ENCODE results near the gene FAM180B. TPM values are rescaled to one million over a fixed set of nuclear protein-coding genes. Genes with fewer than 3 reads are reported as not detected.

The FAM180B gene
- total and polyA plus RNA-seq, 2 of the 13 experiments (the other 11 are each of a cell fraction or from before 2014, with no cell fraction given), result 0.40 to 1.0 TPM

GRCh38 chr11:47589118-47589517, 2.6 kb downstream of the FAM180B start (continued):
- TF ChIP-seq ZNF629 (CRISPR knock-in tag; conservative IDR thresholded peaks at IDR 0.05), result no peak
- TF ChIP-seq FOXO1 (CRISPR knock-in tag; IDR thresholded peaks at IDR 0.05), result no peak
- no peak for TF ChIP-seq FOXA3 (CRISPR knock-in tag; IDR thresholded peaks at IDR 0.05)
- TF ChIP-seq ZNF33A (CRISPR knock-in tag; IDR thresholded peaks at IDR 0.05; ENCODE audit: borderline replicate concordance), result no peak
- TF ChIP-seq ARID5B (CRISPR knock-in tag; IDR thresholded peaks at IDR 0.05), result no peak

GRCh38 chr11:47589584-47589976, 3.1 kb downstream of the FAM180B start:
- BruUV-seq (replicated peaks), result no TSS peak
- FAIRE-seq, result no peak

More at GRCh38 chr11:47589584-47589976, 3.1 kb downstream of the FAM180B start:
- ATAC-seq (no peak), DNase-seq (ENCODE audit: low spot score) (no peak)
- no peaks in the 10 kb centered on the region for H4K20me1 ChIP-seq (ENCODE audit: insufficient read depth, low read length)
- H3K79me2 ChIP-seq (ENCODE audit: insufficient read depth, low read length), result no peaks in the 10 kb centered on the region
- no peaks in the 10 kb centered on the region for H3K9me3 ChIP-seq (ENCODE audit: low read length)
- ChIA-PET CTCF (ENCODE audit: low intra/inter-chr PET ratio, low total read pairs) (no interaction called here), POLR2A (no interaction called here)
- no peaks in the 10 kb centered on the region for H3K36me3 ChIP-seq (replicated peaks in 1 of 2; ENCODE audit: control insufficient read depth in 1 of 2, insufficient read depth in 2 of 2, low read length in 2 of 2)
- intact Hi-C loops (cut with micrococcal nuclease; ENCODE audit: unreplicated experiment) (loop anchor here (5.0 kb wide), 1 partner anchor 522 kb away; no protein-coding TSS in a partner anchor), in situ Hi-C loops (cut with HindIII; ENCODE audit: extremely low pct_ligation_motif_present, low pct_unique_long_range_greater_than_20kb) (no loop called here)
- H2AFZ ChIP-seq (ENCODE audit: low read length), result no peak overlapping the region
- peaks cover 2 to 18% of the 10 kb centered on the region in 2 experiments for H3K27me3 ChIP-seq (ENCODE audit: control insufficient read depth in 1 of 2, insufficient read depth in 2 of 2, low read length in 2 of 2)
- WGBS (ENCODE audit: low lambda C conversion rate), result 97% methylated on average over 35 of the region's 51 CpGs
- no peak overlapping the region for H3K4me3 ChIP-seq (replicated peaks in 1 of 3; ENCODE audit: insufficient read depth in 1 of 3, low read depth in 2 of 3, low read length in 3 of 3)
- H3K27ac ChIP-seq (ENCODE audit: extremely low read length, insufficient read depth, low read length), result no peak overlapping the region
- no peak for TF ChIP-seq TRAFD1 (CRISPR knock-in tag; IDR thresholded peaks at IDR 0.05; ENCODE audit: borderline replicate concordance)
- H3K4me1 ChIP-seq (ENCODE audit: insufficient read depth, low read length), result peaks cover 65% of the 10 kb centered on the region
- H3K4me2 ChIP-seq (ENCODE audit: low read depth, low read length), result no peak overlapping the region
- no peak overlapping the region for H3K9ac ChIP-seq (ENCODE audit: insufficient read depth, low read depth, low read length)
